Mammary epithelial cell (primary cell): ENCODE measurements around the gene RPL39.

Experiments used
- EZH2 ChIP-seq: IDR thresholded peaks from 2 replicates; pipeline ENCODE4 v1.6.1; 2012; ENCODE audit warnings: low read length, inconsistent platforms, borderline replicate concordance
- TF ChIP-seq, protein P1 (sequence below), 2 donors: IDR thresholded peaks in 1 of 2; conservative IDR thresholded peaks in 1 of 2; 2 replicates each; pipeline ENCODE4 v1.5.1; 2011 to 2012; ENCODE audit warnings: inconsistent platforms in 2 of 2, low read length in 2 of 2, mild to moderate bottlenecking in 2 of 2, control low read depth in 1 of 2, low read depth in 1 of 2; ENCODE audit not compliant: insufficient read depth in 1 of 2; ENCODE audit errors: extremely low read depth in 1 of 2

GRCh38 chrX:119757979-119758730 is 33.3 kb downstream of the RPL39 start, which contains the start of gene SOWAHD:
- TF ChIP-seq, protein P1, sequence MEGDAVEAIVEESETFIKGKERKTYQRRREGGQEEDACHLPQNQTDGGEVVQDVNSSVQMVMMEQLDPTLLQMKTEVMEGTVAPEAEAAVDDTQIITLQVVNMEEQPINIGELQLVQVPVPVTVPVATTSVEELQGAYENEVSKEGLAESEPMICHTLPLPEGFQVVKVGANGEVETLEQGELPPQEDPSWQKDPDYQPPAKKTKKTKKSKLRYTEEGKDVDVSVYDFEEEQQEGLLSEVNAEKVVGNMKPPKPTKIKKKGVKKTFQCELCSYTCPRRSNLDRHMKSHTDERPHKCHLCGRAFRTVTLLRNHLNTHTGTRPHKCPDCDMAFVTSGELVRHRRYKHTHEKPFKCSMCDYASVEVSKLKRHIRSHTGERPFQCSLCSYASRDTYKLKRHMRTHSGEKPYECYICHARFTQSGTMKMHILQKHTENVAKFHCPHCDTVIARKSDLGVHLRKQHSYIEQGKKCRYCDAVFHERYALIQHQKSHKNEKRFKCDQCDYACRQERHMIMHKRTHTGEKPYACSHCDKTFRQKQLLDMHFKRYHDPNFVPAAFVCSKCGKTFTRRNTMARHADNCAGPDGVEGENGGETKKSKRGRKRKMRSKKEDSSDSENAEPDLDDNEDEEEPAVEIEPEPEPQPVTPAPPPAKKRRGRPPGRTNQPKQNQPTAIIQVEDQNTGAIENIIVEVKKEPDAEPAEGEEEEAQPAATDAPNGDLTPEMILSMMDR (conservative IDR thresholded peaks at IDR 0.05 in 1 of 2, IDR thresholded peaks at IDR 0.05 in 1 of 2; ENCODE audit: extremely low read depth in 1 of 2, insufficient read depth in 1 of 2, low read depth in 1 of 2, low read length in 2 of 2) = no peak
- no peak for TF ChIP-seq EZH2
